GM12874 (cell line): ENCODE data around the gene CASTOR1.

Experiments
- TF ChIP-seq, protein P1 (sequence below): IDR thresholded peaks from 2 replicates; pipeline ENCODE4 v1.5.1; 2011; ENCODE audit warnings: low read depth, mild to moderate bottlenecking, control low read depth, low read length, moderate library complexity; ENCODE audit not compliant: insufficient read depth

The CASTOR1 gene

DNA sequence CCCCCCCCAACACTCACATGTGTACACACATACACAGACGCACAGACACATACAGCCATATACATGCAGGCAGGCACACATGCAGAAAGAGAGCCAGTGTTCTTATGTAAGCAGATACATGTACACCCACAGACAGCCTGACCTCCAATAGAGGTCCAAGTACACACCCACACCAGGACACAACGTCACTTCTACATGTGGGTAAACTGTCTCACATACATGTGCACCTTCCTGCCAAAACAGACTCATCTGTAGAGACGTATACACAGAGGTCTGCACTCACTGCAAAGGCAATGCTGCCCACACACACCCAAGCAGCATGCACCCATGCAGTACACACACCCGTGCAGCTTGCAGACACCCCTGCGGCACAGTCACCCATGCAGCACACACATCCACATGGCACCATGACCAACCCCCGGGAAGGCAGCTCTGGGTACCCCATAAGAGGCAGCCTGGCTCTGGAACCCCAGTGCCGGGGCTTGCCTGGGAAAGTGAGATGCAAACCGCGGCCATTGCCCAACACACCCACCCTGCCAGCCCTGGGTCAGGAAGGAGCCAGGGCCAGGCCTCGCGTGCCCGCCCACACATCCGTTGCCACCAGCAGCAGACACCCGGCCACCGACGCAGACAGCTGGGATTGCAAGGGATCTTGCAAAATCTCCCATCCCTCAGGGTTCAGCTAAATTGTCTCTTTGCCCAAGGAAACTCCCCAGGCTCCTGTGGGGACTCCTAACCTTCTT, 10.1 kb downstream of the CASTOR1 start:
- TF ChIP-seq, protein P1, sequence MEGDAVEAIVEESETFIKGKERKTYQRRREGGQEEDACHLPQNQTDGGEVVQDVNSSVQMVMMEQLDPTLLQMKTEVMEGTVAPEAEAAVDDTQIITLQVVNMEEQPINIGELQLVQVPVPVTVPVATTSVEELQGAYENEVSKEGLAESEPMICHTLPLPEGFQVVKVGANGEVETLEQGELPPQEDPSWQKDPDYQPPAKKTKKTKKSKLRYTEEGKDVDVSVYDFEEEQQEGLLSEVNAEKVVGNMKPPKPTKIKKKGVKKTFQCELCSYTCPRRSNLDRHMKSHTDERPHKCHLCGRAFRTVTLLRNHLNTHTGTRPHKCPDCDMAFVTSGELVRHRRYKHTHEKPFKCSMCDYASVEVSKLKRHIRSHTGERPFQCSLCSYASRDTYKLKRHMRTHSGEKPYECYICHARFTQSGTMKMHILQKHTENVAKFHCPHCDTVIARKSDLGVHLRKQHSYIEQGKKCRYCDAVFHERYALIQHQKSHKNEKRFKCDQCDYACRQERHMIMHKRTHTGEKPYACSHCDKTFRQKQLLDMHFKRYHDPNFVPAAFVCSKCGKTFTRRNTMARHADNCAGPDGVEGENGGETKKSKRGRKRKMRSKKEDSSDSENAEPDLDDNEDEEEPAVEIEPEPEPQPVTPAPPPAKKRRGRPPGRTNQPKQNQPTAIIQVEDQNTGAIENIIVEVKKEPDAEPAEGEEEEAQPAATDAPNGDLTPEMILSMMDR: no peak

DNA sequence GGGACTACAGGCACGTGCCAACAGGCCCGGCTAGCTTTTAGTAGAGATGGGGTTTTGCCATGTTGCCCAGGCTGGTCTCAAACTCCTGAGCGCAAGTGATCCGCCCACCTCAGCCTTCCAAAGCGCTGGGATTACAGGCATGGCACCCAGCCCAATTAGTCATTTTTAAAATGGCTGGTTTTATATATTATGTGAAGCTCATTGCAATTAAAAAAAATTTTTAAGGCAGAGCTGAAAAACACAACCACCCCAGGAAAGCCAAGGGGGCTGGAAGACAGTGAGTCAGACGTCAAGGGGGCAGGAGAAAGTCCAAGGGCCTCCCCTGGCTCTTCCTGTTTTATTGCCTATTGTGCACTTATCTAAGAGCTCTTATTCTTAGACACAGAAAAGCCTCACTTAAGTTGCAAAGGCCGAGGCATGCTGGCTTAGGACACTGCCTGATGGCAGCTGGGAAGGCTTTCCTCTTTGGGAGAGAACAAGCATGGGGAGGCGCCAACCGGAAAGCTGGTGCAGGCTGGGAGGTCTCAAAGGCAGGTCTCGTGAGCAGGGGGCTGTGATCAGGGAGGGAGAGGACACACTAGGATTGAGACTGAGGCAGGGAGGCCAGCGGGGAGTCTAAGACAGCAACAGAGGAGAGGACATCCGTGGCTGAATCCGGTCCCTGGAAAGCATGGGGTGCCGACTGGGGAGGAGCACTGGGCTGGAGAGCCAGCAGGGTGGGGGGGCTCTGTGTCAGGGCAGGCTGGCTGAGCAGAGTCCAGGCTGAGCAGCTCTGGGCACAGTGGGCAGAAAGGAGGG, 11.6 kb downstream of the CASTOR1 start:
- TF ChIP-seq, protein P1: no peak

DNA sequence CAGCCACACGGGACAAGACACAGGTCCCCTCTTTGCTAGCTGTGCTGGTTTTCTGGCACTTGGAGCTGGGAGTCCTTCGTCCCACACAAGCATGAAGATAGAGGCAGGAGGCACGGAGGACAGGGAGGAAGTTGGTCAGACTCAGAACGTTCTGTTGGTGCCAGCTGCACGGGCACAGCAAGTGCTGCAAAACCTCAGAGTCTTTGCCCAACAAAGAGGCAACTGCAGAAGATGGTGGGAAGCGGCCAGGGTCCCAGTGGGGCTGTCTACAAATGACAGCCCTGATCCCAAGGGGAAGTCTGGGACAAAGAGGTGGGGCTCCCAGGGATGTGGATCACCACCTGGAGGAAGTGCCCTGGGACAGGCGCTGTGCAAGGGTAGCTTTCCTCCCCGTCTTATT, 13.3 kb downstream of the CASTOR1 start:
- TF ChIP-seq, protein P1: no peak

DNA sequence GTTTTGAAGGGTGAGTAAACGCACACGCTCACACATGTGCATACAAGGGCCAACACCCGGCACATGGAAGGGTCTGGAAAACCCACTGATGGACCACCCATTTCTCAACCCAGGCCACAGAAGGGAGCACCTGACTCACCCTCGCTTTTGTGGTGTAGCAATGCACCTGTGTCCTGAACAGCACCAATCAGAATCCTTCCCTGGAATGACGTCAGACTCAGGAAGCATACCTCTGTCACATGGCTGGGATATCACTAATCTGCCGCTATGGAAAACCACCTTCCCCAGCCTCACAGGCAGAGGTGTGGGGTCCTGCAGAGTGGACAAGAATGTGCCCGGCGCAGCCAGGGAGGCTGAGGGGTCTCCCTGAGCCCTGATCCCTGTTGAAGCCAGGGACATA, 13.7 kb downstream of the CASTOR1 start:
- TF ChIP-seq, protein P1: no peak

DNA sequence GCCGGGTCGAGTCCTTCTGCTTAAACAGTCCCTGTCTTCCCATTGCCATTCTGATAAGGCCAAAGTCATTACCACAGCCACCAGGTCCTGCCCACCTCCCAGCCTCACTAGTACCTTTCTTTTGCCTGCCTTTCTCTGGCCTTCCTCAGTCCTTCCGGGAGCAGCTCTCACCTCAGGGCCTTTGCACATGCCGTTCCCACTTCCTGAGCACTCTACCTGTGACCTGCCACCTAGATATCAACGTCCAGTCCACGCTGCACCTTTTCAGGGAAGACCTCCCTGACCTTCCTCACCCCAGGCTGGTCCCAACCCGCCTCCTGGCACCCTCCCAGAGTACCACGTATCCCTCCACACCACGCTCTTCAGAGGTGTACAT, 14.9 kb downstream of the CASTOR1 start:
- TF ChIP-seq, protein P1: no peak

DNA sequence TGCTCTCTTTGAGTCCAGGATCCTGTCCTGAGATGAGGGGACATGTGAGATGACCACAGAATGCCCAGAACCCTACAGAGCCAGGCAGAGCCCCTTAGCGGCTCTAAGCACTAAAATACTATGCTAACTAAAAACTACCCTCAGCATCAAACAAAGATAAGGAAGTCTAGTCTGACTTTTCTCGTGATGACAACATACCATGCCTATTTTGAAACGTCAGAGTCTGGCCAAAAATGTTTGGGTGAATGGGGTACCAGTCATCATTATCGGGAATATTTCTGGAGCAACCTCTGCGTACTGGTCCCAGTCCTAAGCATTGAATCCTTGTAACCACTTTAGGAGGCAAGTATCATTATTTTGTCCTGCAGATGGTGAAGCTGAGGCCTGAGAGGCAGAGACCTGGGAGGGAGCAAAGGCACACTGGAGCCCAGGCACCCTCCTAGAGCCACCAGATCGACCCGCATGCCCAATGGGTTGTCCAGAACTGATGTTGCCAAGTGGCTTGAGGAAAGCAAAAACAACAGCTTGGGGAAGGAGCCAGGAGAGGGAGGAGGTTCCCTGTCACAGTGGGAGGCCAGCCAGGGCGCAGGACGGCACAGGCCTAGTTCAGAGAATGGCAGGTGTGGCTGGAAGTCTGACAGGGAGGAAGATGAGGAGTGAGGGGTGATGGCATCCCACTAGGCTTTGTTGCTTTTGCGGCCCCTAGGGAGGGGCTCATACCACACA, 15.4 kb downstream of the CASTOR1 start:
- TF ChIP-seq, protein P1: no peak
